Measurements from ENCODE around the gene DMWD.
A peak's percentile ranks its signal among the peaks of the same experiment; 100 is the strongest.

The DMWD gene

DNA sequence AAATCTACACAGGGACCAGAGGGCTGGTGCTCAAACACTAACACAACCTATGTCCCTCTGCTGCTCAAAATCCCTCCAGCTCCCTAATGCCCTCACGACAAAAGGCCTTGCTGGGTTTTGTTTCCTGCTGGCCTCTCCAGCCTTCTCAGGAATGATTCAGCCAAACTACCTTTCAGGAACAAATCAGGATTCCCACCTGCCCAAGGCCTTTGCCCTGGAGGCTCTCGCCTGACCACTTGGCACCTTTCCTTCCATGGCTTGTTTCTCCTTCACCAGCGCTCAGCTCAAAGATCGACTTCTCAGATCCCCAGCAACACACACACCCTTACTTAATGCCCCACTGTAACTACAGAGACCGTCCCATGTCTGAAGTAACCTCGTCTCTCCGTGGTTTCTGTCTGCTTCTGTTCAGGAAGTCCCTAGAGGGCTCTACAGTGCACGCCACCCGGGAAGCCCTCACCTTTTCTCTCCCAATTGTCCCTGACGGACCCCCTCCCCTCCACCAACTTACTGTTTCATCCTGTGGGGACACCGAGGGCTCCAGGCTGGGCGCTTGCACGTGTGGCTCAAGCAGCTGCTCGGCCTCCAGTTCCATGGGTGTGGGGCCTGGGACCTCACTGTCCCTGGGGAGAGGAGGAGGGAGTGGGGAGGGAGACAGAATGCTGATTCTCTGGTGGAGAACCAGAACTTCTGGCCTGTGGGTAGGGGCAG is 20.4 kb downstream of the DMWD start:
- no peak for DNase-seq (ENCODE audit: extremely low read depth, low read depth)
- TF ChIP-seq CTCF (IDR thresholded peaks at IDR 0.05; ENCODE audit: low read depth, low read length) = no peak

GRCh38 chr19:45771311-45771933 is 21.2 kb downstream of the DMWD start:
- no peak for TF ChIP-seq CTCF (IDR thresholded peaks at IDR 0.05; ENCODE audit: low read depth, low read length)

DNA sequence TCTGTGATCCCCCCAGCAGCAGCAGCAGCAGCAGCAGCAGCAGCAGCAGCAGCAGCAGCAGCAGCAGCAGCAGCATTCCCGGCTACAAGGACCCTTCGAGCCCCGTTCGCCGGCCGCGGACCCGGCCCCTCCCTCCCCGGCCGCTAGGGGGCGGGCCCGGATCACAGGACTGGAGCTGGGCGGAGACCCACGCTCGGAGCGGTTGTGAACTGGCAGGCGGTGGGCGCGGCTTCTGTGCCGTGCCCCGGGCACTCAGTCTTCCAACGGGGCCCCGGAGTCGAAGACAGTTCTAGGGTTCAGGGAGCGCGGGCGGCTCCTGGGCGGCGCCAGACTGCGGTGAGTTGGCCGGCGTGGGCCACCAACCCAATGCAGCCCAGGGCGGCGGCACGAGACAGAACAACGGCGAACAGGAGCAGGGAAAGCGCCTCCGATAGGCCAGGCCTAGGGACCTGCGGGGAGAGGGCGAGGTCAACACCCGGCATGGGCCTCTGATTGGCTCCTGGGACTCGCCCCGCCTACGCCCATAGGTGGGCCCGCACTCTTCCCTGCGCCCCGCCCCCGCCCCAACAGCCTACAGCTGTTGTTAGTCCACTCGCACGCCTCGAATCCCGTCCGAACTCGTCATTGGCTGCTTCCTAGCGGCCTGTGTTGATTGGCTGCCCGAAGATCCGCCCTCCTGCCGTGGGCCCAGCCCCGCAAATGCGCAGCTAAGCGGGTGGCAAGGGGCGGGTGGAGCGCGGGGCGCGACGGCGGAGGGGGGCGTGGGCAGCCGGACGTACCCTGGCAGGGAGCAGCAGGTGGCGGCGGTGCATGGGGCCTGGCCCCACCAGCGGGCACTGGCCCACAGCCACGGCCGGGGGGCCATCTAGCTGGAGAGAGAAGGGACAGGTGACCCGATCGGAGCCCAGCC is 22.2 kb downstream of the DMWD start:
- peak; percentile 76 for TF ChIP-seq CTCF (IDR thresholded peaks at IDR 0.05; ENCODE audit: low read depth, low read length)
- DNase-seq (ENCODE audit: extremely low read depth, low read depth) = peak; percentile 95

More at GRCh38 chr19:45771311-45771933, 21.2 kb downstream of the DMWD start:
- DNase-seq (ENCODE audit: extremely low read depth, low read depth) = no peak

DNA sequence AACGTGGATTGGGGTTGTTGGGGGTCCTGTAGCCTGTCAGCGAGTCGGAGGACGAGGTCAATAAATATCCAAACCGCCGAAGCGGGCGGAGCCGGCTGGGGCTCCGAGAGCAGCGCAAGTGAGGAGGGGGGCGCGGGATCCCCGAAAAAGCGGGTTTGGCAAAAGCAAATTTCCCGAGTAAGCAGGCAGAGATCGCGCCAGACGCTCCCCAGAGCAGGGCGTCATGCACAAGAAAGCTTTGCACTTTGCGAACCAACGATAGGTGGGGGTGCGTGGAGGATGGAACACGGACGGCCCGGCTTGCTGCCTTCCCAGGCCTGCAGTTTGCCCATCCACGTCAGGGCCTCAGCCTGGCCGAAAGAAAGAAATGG is 22.8 kb downstream of the DMWD start:
- DNase-seq (ENCODE audit: extremely low read depth, low read depth) = no peak
- no peak for TF ChIP-seq CTCF (IDR thresholded peaks at IDR 0.05; ENCODE audit: low read depth, low read length)

DNA sequence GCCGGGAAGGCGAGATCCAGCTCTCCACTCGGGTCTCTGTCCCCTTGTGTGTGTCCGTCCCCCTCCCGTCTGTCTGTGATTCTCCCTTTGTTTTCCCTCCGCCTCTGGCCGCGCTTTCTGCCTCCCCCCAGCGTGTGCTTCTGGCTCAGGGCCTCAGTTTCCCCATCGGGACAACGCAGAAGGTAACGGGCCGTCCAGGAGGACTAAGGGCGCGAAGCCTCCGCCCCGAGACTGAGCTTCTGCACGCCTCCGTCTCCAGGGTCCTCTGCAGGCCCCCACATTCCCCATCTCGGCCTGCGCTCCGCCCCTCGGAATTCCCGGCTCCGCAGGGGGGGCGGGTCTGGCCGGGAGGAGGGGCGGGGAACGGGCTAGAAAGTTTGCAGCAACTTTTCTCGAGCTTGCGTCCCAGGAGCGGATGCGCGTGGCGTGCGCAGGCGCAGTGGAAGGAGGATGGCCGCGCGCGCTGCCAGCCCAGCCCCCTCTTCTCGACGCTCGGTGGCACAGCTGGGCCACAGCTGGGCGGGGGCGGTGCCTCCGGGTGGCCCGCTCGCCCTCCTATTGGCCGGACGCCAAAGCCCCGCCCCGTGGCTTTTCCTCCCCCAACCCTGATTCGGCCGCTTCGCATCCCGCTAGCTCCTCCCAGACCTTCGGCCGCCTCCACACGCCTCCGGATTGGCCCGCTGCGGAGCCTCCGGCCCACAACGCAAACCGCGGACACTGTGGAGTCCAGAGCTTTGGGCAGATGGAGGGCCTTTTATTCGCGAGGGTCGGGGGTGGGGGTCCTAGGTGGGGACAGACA is 23.5 kb downstream of the DMWD start, which contains the start of gene SIX5:
Gene SIX5, minus strand, starts transcription at position 269 of the 799 bp plus-strand sequence. CDS start 408 bp downstream, outside the sequence.
- TF ChIP-seq CTCF (IDR thresholded peaks at IDR 0.05; ENCODE audit: low read depth, low read length) = no peak
- DNase-seq (ENCODE audit: extremely low read depth, low read depth) = peak; percentile 98

DNA sequence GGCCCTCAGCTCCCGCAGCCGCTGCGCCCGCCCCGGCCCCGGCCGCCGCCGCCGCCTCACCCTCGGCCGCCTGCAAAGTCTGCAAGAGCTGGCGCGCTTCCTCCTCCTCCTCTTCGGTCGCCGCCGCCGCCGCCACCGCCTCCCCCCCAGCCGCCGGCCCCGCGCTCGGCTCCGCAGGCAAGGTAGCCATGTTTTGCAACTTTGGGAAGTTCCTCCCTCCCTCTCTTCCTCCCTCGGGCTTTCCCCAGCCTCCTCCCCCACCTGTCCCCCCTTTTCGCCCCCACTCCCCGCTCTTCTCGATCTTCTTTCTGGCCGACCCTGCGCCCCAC is 24.0 kb downstream of the DMWD start:
- TF ChIP-seq CTCF (IDR thresholded peaks at IDR 0.05; ENCODE audit: low read depth, low read length) = no peak
- DNase-seq (ENCODE audit: extremely low read depth, low read depth) = no peak

Data from AG09319 (cell line).